Measurements from ENCODE around the gene LPAR1. TPM values are rescaled to one million over a fixed set of nuclear protein-coding genes. Genes with fewer than 3 reads are reported as not detected.

Gene LPAR1
- total RNA-seq, 4 donors from 2014 or later: 27.1 to 65.4 (median 47.6) TPM

GRCh38 chr9:111065414-111065813 lies 27.1 kb upstream of the LPAR1 start:
- no peak for TF ChIP-seq EP300 (IDR thresholded peaks at IDR 0.05)
- no peak for TF ChIP-seq CTCF (IDR thresholded peaks at IDR 0.05)
- no peak for TF ChIP-seq POLR2AphosphoS5 (IDR thresholded peaks at IDR 0.05)
- TF ChIP-seq POLR2A (IDR thresholded peaks at IDR 0.05): no peak
- H3K27me3 ChIP-seq: no peaks in the 10 kb centered on the region

GRCh38 chr9:111064160-111064837 lies 26.0 kb upstream of the LPAR1 start:
- TF ChIP-seq CTCF (IDR thresholded peaks at IDR 0.05) (no peak), EP300 (IDR thresholded peaks at IDR 0.05) (no peak), POLR2AphosphoS5 (IDR thresholded peaks at IDR 0.05) (no peak), POLR2A (IDR thresholded peaks at IDR 0.05) (no peak)
- Histone ChIP-seq H3K4me1 (peaks cover 0 to 16% (median 3%) of the 10 kb centered on the region in 3 donors), H3K27ac (no peak overlapping the region), H3K4me3 (no peak overlapping the region), H3K27me3 (no peaks in the 10 kb centered on the region), H3K36me3 (no peaks in the 10 kb centered on the region), H3K9me3 (no peaks in the 10 kb centered on the region)
- WGBS, 2 donors (ENCODE audit: low coverage in 1 of 2): 88 to 90% methylated on average over 3 to 7 of the region's 7 CpGs
- ATAC-seq: no peak

More at GRCh38 chr9:111065414-111065813, 27.1 kb upstream of the LPAR1 start:
- Histone ChIP-seq H3K4me3 (no peak overlapping the region), H3K9me3 (no peaks in the 10 kb centered on the region), H3K36me3 (no peaks in the 10 kb centered on the region), H3K4me1 (peaks cover 0 to 16% (median 3%) of the 10 kb centered on the region in 3 donors), H3K27ac (no peak overlapping the region)
- no peak for ATAC-seq
- WGBS, 2 donors (ENCODE audit: low coverage in 1 of 2): 80% methylated on average over 4 of the region's 4 CpGs

- H3K27me3 ChIP-seq: no peaks in the 10 kb centered on the region
- H3K27ac ChIP-seq: no peak overlapping the region
- WGBS, 2 donors (ENCODE audit: low coverage in 1 of 2): 93% methylated on average over 2 to 3 of the region's 3 CpGs
- H3K4me1 ChIP-seq: peaks cover 0 to 16% (median 3%) of the 10 kb centered on the region in 3 donors
- no peak overlapping the region for H3K4me3 ChIP-seq
- H3K9me3 ChIP-seq: no peaks in the 10 kb centered on the region
- no peaks in the 10 kb centered on the region for H3K36me3 ChIP-seq
- ATAC-seq: no peak
- no peak for TF ChIP-seq EP300 (IDR thresholded peaks at IDR 0.05)
- TF ChIP-seq CTCF (IDR thresholded peaks at IDR 0.05): no peak
- no peak for TF ChIP-seq POLR2A (IDR thresholded peaks at IDR 0.05)
- no peak for TF ChIP-seq POLR2AphosphoS5 (IDR thresholded peaks at IDR 0.05)
These were observed 25.1 kb upstream of the LPAR1 start for GRCh38 chr9:111063332-111063731.

GRCh38 chr9:111058166-111058565 lies 19.9 kb upstream of the LPAR1 start:
- Histone ChIP-seq H3K4me3 (no peak overlapping the region), H3K27ac (no peak overlapping the region), H3K9me3 (no peaks in the 10 kb centered on the region), H3K27me3 (no peaks in the 10 kb centered on the region), H3K36me3 (no peaks in the 10 kb centered on the region), H3K4me1 (no peaks in the 10 kb centered on the region)
- no peak for ATAC-seq
- TF ChIP-seq POLR2A (IDR thresholded peaks at IDR 0.05) (no peak), EP300 (IDR thresholded peaks at IDR 0.05) (no peak), CTCF (IDR thresholded peaks at IDR 0.05) (no peak), POLR2AphosphoS5 (IDR thresholded peaks at IDR 0.05) (no peak)
- 77 to 95% methylated on average over 3 of the region's 3 CpGs for WGBS, 2 donors (ENCODE audit: low coverage in 1 of 2)

- no peak for ATAC-seq
- Histone ChIP-seq H3K27me3 (no peaks in the 10 kb centered on the region), H3K27ac (no peak overlapping the region), H3K9me3 (no peaks in the 10 kb centered on the region), H3K4me3 (no peak overlapping the region), H3K36me3 (no peaks in the 10 kb centered on the region), H3K4me1 (no peaks in the 10 kb centered on the region)
- TF ChIP-seq CTCF (IDR thresholded peaks at IDR 0.05): no peak
- no peak for TF ChIP-seq POLR2AphosphoS5 (IDR thresholded peaks at IDR 0.05)
- no peak for TF ChIP-seq EP300 (IDR thresholded peaks at IDR 0.05)
- no peak for TF ChIP-seq POLR2A (IDR thresholded peaks at IDR 0.05)
- 36 to 43% methylated on average over 3 of the region's 3 CpGs for WGBS, 2 donors (ENCODE audit: low coverage in 1 of 2)
These were observed 18.3 kb upstream of the LPAR1 start for GRCh38 chr9:111056538-111056937.
